Mesangial cell (primary cell): ENCODE results near the gene TRIM3. TPM values are rescaled to one million over a fixed set of nuclear protein-coding genes. Genes with fewer than 3 reads are reported as not detected.

Source experiments
- total RNA-seq: library from RNA; depleted of rRNA; stranded (reverse); fragments of >200 nt; gene quantifications from 2 replicates; pipeline ENCODE4 v1.2.3, GENCODE V29; 2015

The TRIM3 gene
- total RNA-seq: 13.0 and 16.6 TPM in 2 replicates

GRCh38 chr11:6473451-6474412 lies at the start of gene TRIM3:
TSS of gene TRIM3 (minus strand) at chr11:6473941. CDS start at chr11:6465695, 8,246 bp downstream.

GRCh38 chr11:6497069-6497839 lies 23.5 kb upstream of the TRIM3 start, which contains the start of gene DNHD1:
TSS of gene DNHD1 (plus strand) at chr11:6497280. CDS start at chr11:6498216, 936 bp downstream.

GRCh38 chr11:6481012-6481923 lies 7.5 kb upstream of the TRIM3 start, which contains the start of the genes ARFIP2 and TIMM10B:
TSS of gene ARFIP2 (minus strand) at chr11:6481331. CDS start at chr11:6480421, 910 bp downstream.
TSS of gene TIMM10B (plus strand) at chr11:6481501. CDS start at chr11:6481517, 16 bp downstream.

GRCh38 chr11:6440906-6441358 lies 32.8 kb downstream of the TRIM3 start, which contains the start of gene HPX:
TSS of gene HPX (minus strand) at chr11:6440987. CDS start at chr11:6440963, 24 bp downstream.

GRCh38 chr11:6419009-6419631 lies 54.6 kb downstream of the TRIM3 start, which contains the start of gene APBB1:
TSS of gene APBB1 (minus strand) at chr11:6419094. CDS start at chr11:6411347, 7,747 bp downstream.

Other genes starting within 250 kb of the TRIM3 start
- 11.6 and 18.6 TPM in 2 replicates for gene FHIP1B, start 239.3 kb downstream of the TRIM3 start, total RNA-seq
- gene CNGA4, start 234.9 kb downstream of the TRIM3 start, total RNA-seq: under 0.01 TPM in 1 of 2 replicates, not detected in the other
- 0.25 TPM in 1 of 2 replicates, not detected in the other for gene CCKBR, start 214.1 kb downstream of the TRIM3 start, total RNA-seq
- gene CAVIN3, start 153.4 kb downstream of the TRIM3 start, total RNA-seq: 161 and 319 TPM in 2 replicates
- gene SMPD1, start 83.5 kb downstream of the TRIM3 start, total RNA-seq: 38.3 and 91.0 TPM in 2 replicates
- gene APBB1, start 54.8 kb downstream of the TRIM3 start, total RNA-seq: 35.7 and 57.2 TPM in 2 replicates
- 0.38 and 0.65 TPM in 2 replicates for gene HPX, start 33.0 kb downstream of the TRIM3 start, total RNA-seq
- gene ARFIP2, start 7.4 kb upstream of the TRIM3 start, total RNA-seq: 53.0 TPM in 2 replicates
- 26.2 and 42.4 TPM in 2 replicates for gene TIMM10B, start 7.6 kb upstream of the TRIM3 start, total RNA-seq
- gene DNHD1, start 23.3 kb upstream of the TRIM3 start, total RNA-seq: 0.33 and 2.2 TPM in 2 replicates
- 6.7 and 13.0 TPM in 2 replicates for gene RRP8, start 129.7 kb upstream of the TRIM3 start, total RNA-seq
- 183 and 288 TPM in 2 replicates for gene ILK, start 129.8 kb upstream of the TRIM3 start, total RNA-seq
- 82.3 and 97.0 TPM in 2 replicates for gene TAF10, start 138.3 kb upstream of the TRIM3 start, total RNA-seq
- 49.5 and 166 TPM in 2 replicates for gene TPP1, start 145.5 kb upstream of the TRIM3 start, total RNA-seq
- 3.1 and 17.2 TPM in 2 replicates for gene DCHS1, start 181.9 kb upstream of the TRIM3 start, total RNA-seq
- 33.7 and 54.8 TPM in 2 replicates for gene MRPL17, start 209.4 kb upstream of the TRIM3 start, total RNA-seq